HepG2 (cell line): ENCODE data around the gene YAP1. TPM values are rescaled to one million over a fixed set of nuclear protein-coding genes. Genes with fewer than 3 reads are reported as not detected.

Experiments used
- ATAC-seq: fragments of 200-7000 bp; cut with Tn5 transposase; 3 replicates; pipeline ENCODE4 v1.9.1; 2020; ENCODE audit warnings: mild to moderate bottlenecking, moderate library complexity
- BruUV-seq: library from RNA; stranded (reverse); fragments of 400-500 nt; replicated peaks from 2 replicates; lab custom pipeline; 2021; lab: Mats Ljungman, UMichigan
- CTCF ChIA-PET: fragments of 300-600 bp; formaldehyde crosslinking; extraction: SDS; loops from one replicate; lab custom pipeline; 2021; ENCODE audit warnings: low total read pairs, inconsistent platforms, low intra/inter-chr PET ratio; lab: Yijun Ruan, JAX
- POLR2A ChIA-PET: fragments of 350-600 bp; sonication (Branson Sonifier 250); formaldehyde crosslinking; loops from one replicate; lab custom pipeline; 2020; ENCODE audit warnings: antibody characterized with exemption, inconsistent platforms; lab: Yijun Ruan, JAX
- DNase-seq: peaks from one replicate; pipeline ENCODE4 v3.0.0-alpha.2; 2015; ENCODE audit warnings: low spot score
- FAIRE-seq: peaks from 3 replicates; lab custom pipeline; 2011; peaks lifted over from hg19 to GRCh38; lab: Jason Lieb, UNC
- H2AFZ ChIP-seq: one replicate; pipeline ENCODE4 v1.6.1; 2011; ENCODE audit warnings: low read length, inconsistent platforms
- H3K27ac ChIP-seq: fragments of 300-600 bp; 3 replicates; pipeline ENCODE4 v1.8.0; 2011; ENCODE audit warnings: mixed run types, mild to moderate bottlenecking, mixed read lengths, low read length, inconsistent platforms; ENCODE audit not compliant: insufficient read depth; ENCODE audit errors: extremely low read length
- H3K27me3 ChIP-seq, 2 experiments: fragments of 200-600 bp in 1 of 2; 2 replicates in 1 of 2; 3 replicates in 1 of 2; pipeline versions ENCODE4 v1.6.0 to v1.8.0; 2011; ENCODE audit warnings: low read length in 2 of 2, mild to moderate bottlenecking in 2 of 2, moderate library complexity in 2 of 2, inconsistent platforms in 1 of 2; ENCODE audit not compliant: insufficient read depth in 2 of 2, control insufficient read depth in 1 of 2
- H3K36me3 ChIP-seq, 2 experiments: fragments of 200-600 bp in 1 of 2; replicated peaks in 1 of 2; 2 replicates in 1 of 2; 3 replicates in 1 of 2; pipeline versions ENCODE4 v1.5.1 to v1.8.0; 2011; ENCODE audit warnings: low read length in 2 of 2, inconsistent platforms in 1 of 2; ENCODE audit not compliant: insufficient read depth in 2 of 2, control insufficient read depth in 1 of 2
- H3K4me1 ChIP-seq: 2 replicates; pipeline ENCODE4 v1.5.1; 2012; ENCODE audit warnings: low read length, inconsistent platforms; ENCODE audit not compliant: insufficient read depth
- H3K4me2 ChIP-seq: 2 replicates; pipeline ENCODE4 v1.6.0; 2011; ENCODE audit warnings: low read depth, low read length, inconsistent platforms
- H3K4me3 ChIP-seq, 3 experiments: fragments of 200-600 bp in 1 of 3; sonication (generic), shearing (Covaris generic) in 1 of 3; replicated peaks in 1 of 3; 2 replicates each; pipeline ENCODE4 v1.5.1; 2011 to 2016; ENCODE audit warnings: low read length in 3 of 3, inconsistent platforms in 2 of 3, low read depth in 2 of 3, mild to moderate bottlenecking in 2 of 3, control low read depth in 1 of 3, mixed read lengths in 1 of 3; ENCODE audit not compliant: insufficient read depth in 1 of 3
- H3K79me2 ChIP-seq: one replicate; pipeline ENCODE4 v1.6.1; 2011; ENCODE audit warnings: low read length, inconsistent platforms; ENCODE audit not compliant: insufficient read depth
- H3K9ac ChIP-seq: 2 replicates; pipeline ENCODE4 v1.6.0; 2011; ENCODE audit warnings: mild to moderate bottlenecking, low read depth, low read length, inconsistent platforms; ENCODE audit not compliant: insufficient read depth
- H3K9me3 ChIP-seq: 2 replicates; pipeline ENCODE4 v1.5.1; 2012; ENCODE audit warnings: mild to moderate bottlenecking, low read length
- H4K20me1 ChIP-seq: 2 replicates; pipeline ENCODE4 v1.6.0; 2011; ENCODE audit warnings: inconsistent platforms, mild to moderate bottlenecking, low read length, moderate library complexity; ENCODE audit not compliant: insufficient read depth
- POLR2AphosphoS5 ChIP-seq: IDR thresholded peaks from 2 replicates; pipeline ENCODE4 v1.6.1; 2012; ENCODE audit warnings: low read depth, low read length
- ZNF749 ChIP-seq: sonication (generic); formaldehyde crosslinking; IDR thresholded peaks from 2 replicates; pipeline ENCODE4 v1.8.0; 2022; ENCODE audit warnings: mild to moderate bottlenecking, missing genetic modification reagents, moderate library complexity, borderline replicate concordance
- ZNF790 ChIP-seq: sonication (generic); formaldehyde crosslinking; IDR thresholded peaks from 2 replicates; pipeline ENCODE4 v1.8.0; 2022; ENCODE audit warnings: missing genetic modification reagents, mild to moderate bottlenecking, borderline replicate concordance
- WGBS: methylation state at CpG from one replicate; pipeline ENCODE4 v1.1.6; 2017; ENCODE audit warnings: low lambda C conversion rate; 5-methylcytosine and 5-hydroxymethylcytosine counted together
- in situ Hi-C: cut with HindIII; loops from 2 replicates; pipeline ENCODE4 v1.10.0; 2017; ENCODE audit warnings: low pct_unique_long_range_greater_than_20kb; ENCODE audit not compliant: extremely low pct_ligation_motif_present
- intact Hi-C: fragments of 100-400 bp; cut with micrococcal nuclease; formaldehyde crosslinking; loops from one replicate; pipeline ENCODE4 v1.10.0; 2022; ENCODE audit not compliant: unreplicated experiment
- polyA plus RNA-seq, 8 experiments: library from polyadenylated mRNA; depleted of rRNA in 3 of 8; stranded (reverse) in 7 of 8; unstranded in 1 of 8; fragments of >200 nt; fragmentation: Illumina TruSeq in 4 of 8; extraction: Trizol in 4 of 8; gene quantifications; 2 replicates each; pipeline versions ENCODE4 v1.2.1 to v1.2.3, GENCODE V29; 2011 to 2016; ENCODE audit warnings: low read depth in 4 of 8, missing spikeins in 1 of 8, mixed read lengths in 1 of 8; ENCODE audit not compliant: insufficient read depth in 1 of 8
- total RNA-seq, 5 experiments: library from RNA; depleted of rRNA; stranded (reverse); fragments of >200 nt; fragmentation: Illumina TruSeq; extraction: Trizol; gene quantifications; 2 replicates each; pipeline ENCODE4 v1.2.3, GENCODE V29; 2016; ENCODE audit warnings: low read depth in 1 of 5
- TF ChIP-seq, protein P1 (sequence below): sonication (generic); formaldehyde crosslinking; IDR thresholded peaks from 2 replicates; pipeline ENCODE4 v1.4.0; 2020; ENCODE audit warnings: mild to moderate bottlenecking, low read depth, missing genetic modification reagents

Gene YAP1
- total and polyA plus RNA-seq, 2 of the 13 experiments (the other 11 are each of a cell fraction or from before 2014, with no cell fraction given), result 59.5 to 91.0 TPM

DNA sequence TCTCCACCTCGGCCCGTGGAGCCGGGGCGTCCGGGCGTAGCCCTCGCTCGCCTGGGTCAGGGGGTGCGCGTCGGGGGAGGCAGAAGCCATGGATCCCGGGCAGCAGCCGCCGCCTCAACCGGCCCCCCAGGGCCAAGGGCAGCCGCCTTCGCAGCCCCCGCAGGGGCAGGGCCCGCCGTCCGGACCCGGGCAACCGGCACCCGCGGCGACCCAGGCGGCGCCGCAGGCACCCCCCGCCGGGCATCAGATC, 439 bp downstream of the YAP1 start:
- Histone ChIP-seq H3K4me2 (peak overlapping the region; percentile 52), H3K36me3 (no peaks in the 10 kb centered on the region), H4K20me1 (no peaks in the 10 kb centered on the region), H3K9ac (peak overlapping the region; percentile 97), H3K9me3 (no peaks in the 10 kb centered on the region), H3K79me2 (peaks cover 54% of the 10 kb centered on the region), H3K4me1 (peaks cover 37% of the 10 kb centered on the region), H3K27ac (peak overlapping the region; percentile 98), H3K27me3 (no peaks in the 10 kb centered on the region; a peak in 1 of 5 replicates), H3K4me3 (peak overlapping the region; percentile 88 to 97 (median 93); a peak in 5 of 6 replicates), H2AFZ (no peak overlapping the region)
- ChIA-PET POLR2A (interaction anchor here (0.6 to 0.9 kb wide), 5 partner anchors 43 to 169 kb away, joined by 3 to 5 read pairs (median 3); no protein-coding TSS in a partner anchor), CTCF (no interaction called here)
- intact Hi-C loops, result loop anchor here (1.0 to 10.0 kb wide), 8 partner anchors 24 to 494 kb away; partner anchors contain the start of genes ANGPTL5 and CEP126
- WGBS, result no CpG with 5 or more reads among the region's 31 CpGs
- TF ChIP-seq ZNF749 (CRISPR knock-in tag), result no peak
- TF ChIP-seq, protein P1, sequence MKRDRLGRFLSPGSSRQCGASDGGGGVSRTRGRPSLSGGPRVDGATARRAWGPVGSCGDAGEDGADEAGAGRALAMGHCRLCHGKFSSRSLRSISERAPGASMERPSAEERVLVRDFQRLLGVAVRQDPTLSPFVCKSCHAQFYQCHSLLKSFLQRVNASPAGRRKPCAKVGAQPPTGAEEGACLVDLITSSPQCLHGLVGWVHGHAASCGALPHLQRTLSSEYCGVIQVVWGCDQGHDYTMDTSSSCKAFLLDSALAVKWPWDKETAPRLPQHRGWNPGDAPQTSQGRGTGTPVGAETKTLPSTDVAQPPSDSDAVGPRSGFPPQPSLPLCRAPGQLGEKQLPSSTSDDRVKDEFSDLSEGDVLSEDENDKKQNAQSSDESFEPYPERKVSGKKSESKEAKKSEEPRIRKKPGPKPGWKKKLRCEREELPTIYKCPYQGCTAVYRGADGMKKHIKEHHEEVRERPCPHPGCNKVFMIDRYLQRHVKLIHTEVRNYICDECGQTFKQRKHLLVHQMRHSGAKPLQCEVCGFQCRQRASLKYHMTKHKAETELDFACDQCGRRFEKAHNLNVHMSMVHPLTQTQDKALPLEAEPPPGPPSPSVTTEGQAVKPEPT (CRISPR knock-in tag), result 0 out of 2 replicates have a peak, but pooled peaks have one; percentile 15
- TF ChIP-seq POLR2AphosphoS5, result 0 out of 2 replicates have a peak, but pooled peaks have one; percentile 0
- TF ChIP-seq ZNF790 (CRISPR knock-in tag), result 0 out of 2 replicates have a peak, but pooled peaks have one; percentile 12
- in situ Hi-C loops, result no loop called here
- no TSS peak for BruUV-seq
- no peak for FAIRE-seq
- ATAC-seq, result peak; percentile 3; the same call in 2 of the 3 replicates
- DNase-seq, result no peak
